HepG2 (cell line): ENCODE data around the gene UBE2H.

Source experiments
- ATF3 ChIP-seq: sonication (generic); formaldehyde crosslinking; IDR thresholded peaks from 2 replicates; pipeline ENCODE4 v1.4.0; 2020; ENCODE audit warnings: missing genetic modification reagents
- CTCF ChIP-seq: sonication (generic); formaldehyde crosslinking; IDR thresholded peaks from 2 replicates; pipeline ENCODE4 v1.5.0; 2020; ENCODE audit warnings: mild to moderate bottlenecking, missing genetic modification reagents, moderate library complexity
- ELF4 ChIP-seq: sonication (generic); formaldehyde crosslinking; IDR thresholded peaks from 2 replicates; pipeline ENCODE4 v1.5.0; 2020; ENCODE audit warnings: missing genetic modification reagents, mild to moderate bottlenecking, moderate library complexity, borderline replicate concordance
- HNF4A ChIP-seq: sonication (generic); formaldehyde crosslinking; IDR thresholded peaks from 2 replicates; pipeline ENCODE4 v1.4.0; 2020; ENCODE audit warnings: missing genetic modification reagents
- IRF9 ChIP-seq: sonication (generic); formaldehyde crosslinking; IDR thresholded peaks from 2 replicates; pipeline ENCODE4 v1.8.0; 2022; ENCODE audit warnings: missing genetic modification reagents, mild to moderate bottlenecking, borderline replicate concordance
- MYC ChIP-seq: sonication (generic); formaldehyde crosslinking; IDR thresholded peaks from 2 replicates; pipeline ENCODE4 v1.9.0; 2021; ENCODE audit warnings: missing genetic modification reagents, borderline replicate concordance
- PATZ1 ChIP-seq: sonication (generic); formaldehyde crosslinking; IDR thresholded peaks from 2 replicates; pipeline ENCODE4 v1.4.0; 2020; ENCODE audit warnings: missing genetic modification reagents
- PLRG1 ChIP-seq: fragments of 450-650 bp; conservative IDR thresholded peaks from 2 replicates; pipeline ENCODE4 v1.6.1; 2016
- POLR2A ChIP-seq, 2 experiments: IDR thresholded peaks; 2 replicates each; pipeline ENCODE4 v1.6.1; 2011; ENCODE audit warnings: low read depth in 2 of 2, low read length in 2 of 2, mild to moderate bottlenecking in 1 of 2, moderate library complexity in 1 of 2; ENCODE audit not compliant: insufficient read depth in 1 of 2
- POLR2AphosphoS5 ChIP-seq: IDR thresholded peaks from 2 replicates; pipeline ENCODE4 v1.6.1; 2012; ENCODE audit warnings: low read depth, low read length
- REST ChIP-seq, 2 experiments: IDR thresholded peaks; 2 replicates each; pipeline ENCODE4 v1.6.1; 2011 to 2012; ENCODE audit warnings: low read length in 2 of 2, borderline replicate concordance in 1 of 2, low read depth in 1 of 2, mild to moderate bottlenecking in 1 of 2, moderate library complexity in 1 of 2
- SP2 ChIP-seq: sonication (generic); formaldehyde crosslinking; IDR thresholded peaks from 2 replicates; pipeline ENCODE4 v1.5.1; 2020; ENCODE audit warnings: mild to moderate bottlenecking, missing genetic modification reagents
- ZNF225 ChIP-seq: sonication (generic); formaldehyde crosslinking; IDR thresholded peaks from 2 replicates; pipeline ENCODE4 v1.4.0; 2020; ENCODE audit warnings: mild to moderate bottlenecking, missing genetic modification reagents

- no peak for TF ChIP-seq ELF4 (CRISPR knock-in tag)
- TF ChIP-seq CTCF (CRISPR knock-in tag): no peak
- no peak for TF ChIP-seq MYC (CRISPR knock-in tag)
- no peak for TF ChIP-seq POLR2A (IDR thresholded peaks at IDR 0.05; ENCODE audit: insufficient read depth in 1 of 2, low read depth in 2 of 2, low read length in 2 of 2)
- no peak for TF ChIP-seq PLRG1
- TF ChIP-seq SP2 (CRISPR knock-in tag): no peak
- TF ChIP-seq HNF4A (CRISPR knock-in tag): no peak
- no peak for TF ChIP-seq POLR2AphosphoS5
- no peak for TF ChIP-seq ZNF225 (CRISPR knock-in tag)
- TF ChIP-seq REST (IDR thresholded peaks at IDR 0.05; ENCODE audit: borderline replicate concordance in 1 of 2, low read depth in 1 of 2, low read length in 2 of 2): no peak
- no peak for TF ChIP-seq PATZ1
- TF ChIP-seq ATF3 (CRISPR knock-in tag): no peak
- TF ChIP-seq IRF9 (CRISPR knock-in tag): no peak
Observed at GRCh38 chr7:129903935-129904334, 48.8 kb downstream of the UBE2H start.
